IMR-90 (cell line): ENCODE data around the gene SPATA31D3. TPM values are rescaled to one million over a fixed set of nuclear protein-coding genes. Genes with fewer than 3 reads are reported as not detected.

Source experiments
- ATAC-seq: fragments of 200-7000 bp; cut with Tn5 transposase; 2 replicates; pipeline ENCODE4 v1.9.1; 2020; ENCODE audit warnings: low read depth, mild to moderate bottlenecking, moderate library complexity
- BruUV-seq: library from RNA; stranded (reverse); fragments of 400-500 nt; replicated peaks from 2 replicates; lab custom pipeline; 2021; lab: Mats Ljungman, UMichigan
- CTCF ChIA-PET: fragments of 300-600 bp; formaldehyde crosslinking; extraction: SDS; loops from one replicate; lab custom pipeline; 2021; ENCODE audit warnings: antibody characterized with exemption; lab: Yijun Ruan, JAX
- POLR2A ChIA-PET: fragments of 300-600 bp; sonication (Branson Sonifier 250); formaldehyde crosslinking; loops from one replicate; lab custom pipeline; 2022; ENCODE audit warnings: antibody characterized with exemption; ENCODE audit not compliant: unreplicated experiment; lab: Charles Lee
- DNase-seq: peaks from one replicate; pipeline ENCODE4 v3.0.0; 2013
- H2AFZ ChIP-seq: replicated peaks from 2 replicates; pipeline ENCODE3; 2013; ENCODE audit warnings: low read length, mild to moderate bottlenecking; ENCODE audit not compliant: poor library complexity
- H2AK5ac ChIP-seq: 2 replicates; pipeline ENCODE4 v1.6.1; 2013; ENCODE audit warnings: low read depth, low read length, inconsistent platforms
- H2AK9ac ChIP-seq: replicated peaks from 2 replicates; pipeline ENCODE3; 2013; ENCODE audit warnings: mild to moderate bottlenecking, low read depth, low read length, moderate library complexity; ENCODE audit not compliant: poor library complexity
- H2BK120ac ChIP-seq: 2 replicates; pipeline ENCODE4 v1.6.1; 2013; ENCODE audit warnings: low read depth, low read length, inconsistent platforms
- H2BK15ac ChIP-seq: 3 replicates; pipeline ENCODE4 v1.6.1; 2013; ENCODE audit warnings: low read depth, low read length, inconsistent platforms
- H2BK20ac ChIP-seq: 2 replicates; pipeline ENCODE4 v1.6.1; 2013; ENCODE audit warnings: low read depth, mild to moderate bottlenecking, inconsistent platforms, low read length, moderate library complexity
- H2BK5ac ChIP-seq: 2 replicates; pipeline ENCODE4 v1.6.1; 2013; ENCODE audit warnings: mild to moderate bottlenecking, low read depth, low read length, inconsistent platforms; ENCODE audit not compliant: poor library complexity, severe bottlenecking
- H3K14ac ChIP-seq: replicated peaks from 2 replicates; pipeline ENCODE4 v1.6.1; 2013; ENCODE audit warnings: low read depth, low read length, inconsistent platforms
- H3K18ac ChIP-seq: 2 replicates; pipeline ENCODE4 v1.6.1; 2013; ENCODE audit warnings: low read depth, low read length, control low read depth
- H3K23ac ChIP-seq: 2 replicates; pipeline ENCODE4 v1.6.1; 2013; ENCODE audit warnings: low read depth, low read length, inconsistent platforms
- H3K27ac ChIP-seq: 2 replicates; pipeline ENCODE4 v1.5.1; 2013; ENCODE audit warnings: mild to moderate bottlenecking, control low read depth, low read length; ENCODE audit not compliant: insufficient read depth
- H3K27me3 ChIP-seq: 2 replicates; pipeline ENCODE4 v1.6.1; 2013; ENCODE audit warnings: low read length; ENCODE audit not compliant: control insufficient read depth, insufficient read depth
- H3K36me3 ChIP-seq: 2 replicates; pipeline ENCODE4 v1.6.1; 2013; ENCODE audit warnings: low read length, mixed read lengths; ENCODE audit not compliant: control insufficient read depth, insufficient read depth
- H3K4ac ChIP-seq: 2 replicates; pipeline ENCODE4 v1.6.1; 2013; ENCODE audit warnings: low read depth, low read length, inconsistent platforms
- H3K4me1 ChIP-seq: 2 replicates; pipeline ENCODE4 v1.6.1; 2013; ENCODE audit warnings: low read length, mixed read lengths; ENCODE audit not compliant: control insufficient read depth, insufficient read depth
- H3K4me2 ChIP-seq: 2 replicates; pipeline ENCODE4 v1.6.1; 2013; ENCODE audit warnings: low read depth, mild to moderate bottlenecking, control low read depth, low read length, moderate library complexity
- H3K4me3 ChIP-seq: 2 replicates; pipeline ENCODE4 v1.5.1; 2013; ENCODE audit warnings: low read depth, mild to moderate bottlenecking, control low read depth, low read length, moderate library complexity; ENCODE audit not compliant: insufficient read depth
- H3K56ac ChIP-seq: 2 replicates; pipeline ENCODE4 v1.6.1; 2013; ENCODE audit warnings: low read length, inconsistent platforms; ENCODE audit not compliant: insufficient read depth; ENCODE audit errors: extremely low read depth
- H3K79me1 ChIP-seq, 2 experiments: 2 replicates each; pipeline ENCODE4 v1.6.1; 2013; ENCODE audit warnings: low read length in 2 of 2, inconsistent platforms in 1 of 2, low read depth in 1 of 2
- H3K9ac ChIP-seq: 2 replicates; pipeline ENCODE4 v1.6.1; 2013; ENCODE audit warnings: low read depth, low read length, control low read depth
- H3K9me1 ChIP-seq: 2 replicates; pipeline ENCODE4 v1.6.1; 2013; ENCODE audit warnings: low read length, inconsistent platforms; ENCODE audit not compliant: insufficient read depth
- H3K9me3 ChIP-seq: 2 replicates; pipeline ENCODE4 v1.6.1; 2013; ENCODE audit warnings: low read length; ENCODE audit not compliant: control insufficient read depth, insufficient read depth
- H4K20me1 ChIP-seq: 2 replicates; pipeline ENCODE4 v1.6.1; 2013; ENCODE audit warnings: low read length, inconsistent platforms; ENCODE audit not compliant: insufficient read depth
- H4K5ac ChIP-seq: 2 replicates; pipeline ENCODE4 v1.6.1; 2013; ENCODE audit warnings: mild to moderate bottlenecking, low read depth, low read length, control low read depth
- H4K8ac ChIP-seq, 2 experiments: 2 replicates each; pipeline ENCODE4 v1.6.1; 2013; ENCODE audit warnings: low read depth in 2 of 2, low read length in 2 of 2, control low read depth in 1 of 2, inconsistent platforms in 1 of 2
- H4K91ac ChIP-seq: 2 replicates; pipeline ENCODE4 v1.6.1; 2013; ENCODE audit warnings: low read depth, low read length, inconsistent platforms; ENCODE audit not compliant: insufficient read depth
- BHLHE40 ChIP-seq: fragments of 150-350 bp; IDR thresholded peaks from 2 replicates; pipeline ENCODE4 v1.6.1; 2016; ENCODE audit warnings: mild to moderate bottlenecking, low read depth, low read length
- CEBPB ChIP-seq: IDR thresholded peaks from 2 replicates; pipeline ENCODE4 v1.6.1; 2012; ENCODE audit warnings: low read depth, low read length, improper control_type of control experiment
- ELK1 ChIP-seq: fragments of 150-350 bp; IDR thresholded peaks from 2 replicates; pipeline ENCODE4 v1.6.1; 2016; ENCODE audit warnings: low read depth, mild to moderate bottlenecking, low read length, moderate library complexity, borderline replicate concordance
- NFE2L2 ChIP-seq: fragments of 150-350 bp; IDR thresholded peaks from 2 replicates; pipeline ENCODE4 v1.6.1; 2016; ENCODE audit warnings: low read depth, mild to moderate bottlenecking, low read length
- RFX5 ChIP-seq: IDR thresholded peaks from 2 replicates; pipeline ENCODE4 v1.8.0; 2012; ENCODE audit warnings: low read depth, mild to moderate bottlenecking, low read length, moderate library complexity
- SMC3 ChIP-seq: fragments of 150-350 bp; IDR thresholded peaks from 2 replicates; pipeline ENCODE4 v1.6.1; 2016; ENCODE audit warnings: low read depth, mild to moderate bottlenecking, antibody characterized with exemption, low read length, moderate library complexity
- WGBS, 2 experiments: methylation state at CpG; one replicate each; pipeline versions ENCODE4 v1.1.5 to v1.1.7; 2013; ENCODE audit warnings: missing lambda C conversion rate in 2 of 2; ENCODE audit not compliant: insufficient read length in 1 of 2; ENCODE audit errors: extremely low coverage in 2 of 2; 5-methylcytosine and 5-hydroxymethylcytosine counted together
- dilution Hi-C: fragments of 300-500 bp; cut with HindIII; formaldehyde crosslinking; loops from one replicate; pipeline ENCODE4 v1.14.3; 2018; ENCODE audit warnings: low sequenced_read_pairs; ENCODE audit not compliant: unreplicated experiment
- in situ Hi-C: fragments of 300-500 bp; cut with MboI; formaldehyde crosslinking; loops from 3 replicates; pipeline ENCODE4 v1.14.3; 2019; ENCODE audit warnings: low sequenced_read_pairs, inconsistent platforms, mixed read lengths
- intact Hi-C: fragments of 100-400 bp; cut with micrococcal nuclease; formaldehyde crosslinking; loops from 2 replicates; pipeline ENCODE4 v1.10.0; 2022
- polyA plus RNA-seq, 3 experiments: library from polyadenylated mRNA; depleted of rRNA; stranded (reverse); fragments of >200 nt; gene quantifications; 2 replicates each; pipeline ENCODE4 v1.2.3, GENCODE V29; 2012; ENCODE audit warnings: low replicate concordance in 1 of 3
- total RNA-seq: library from RNA; depleted of rRNA; stranded (reverse); fragments of >200 nt; gene quantifications from 2 replicates; pipeline ENCODE4 v1.2.3, GENCODE V29; 2012

SPATA31D3 gene
- total and polyA plus RNA-seq, 2 of the 4 experiments (the other 2 are of a cell fraction): not detected

DNA sequence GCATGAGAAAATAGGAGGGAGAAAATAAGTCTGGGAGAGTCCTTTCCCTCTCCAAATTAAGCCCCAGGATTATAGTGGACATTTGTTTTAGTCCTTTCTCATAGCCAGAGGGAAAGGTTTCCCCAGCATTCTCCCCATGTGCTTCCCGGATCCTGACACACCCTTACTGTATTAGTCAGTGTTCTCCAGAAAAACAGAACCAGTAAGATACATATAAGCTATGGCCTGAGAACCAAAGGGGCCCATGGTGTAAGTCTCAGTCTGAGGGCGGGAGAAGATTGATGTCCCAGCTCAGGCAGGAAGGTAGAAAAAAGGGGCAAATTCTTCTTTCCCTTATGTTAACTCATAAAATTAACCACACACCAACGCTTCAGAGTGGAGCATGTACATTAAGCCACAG lies 40.7 kb upstream of the SPATA31D3 start:
- Histone ChIP-seq H4K5ac (no peak overlapping the region), H3K9me3 (no peaks in the 10 kb centered on the region), H4K91ac (no peak overlapping the region), H2BK120ac (no peak overlapping the region), H3K9me1 (no peaks in the 10 kb centered on the region), H2BK15ac (no peak overlapping the region), H3K4ac (no peak overlapping the region), H3K27ac (no peak overlapping the region), H3K23ac (no peak overlapping the region), H3K4me3 (no peak overlapping the region), H3K56ac (no peak overlapping the region), H3K79me1 (no peaks in the 10 kb centered on the region), H3K4me2 (no peak overlapping the region), H2BK20ac (no peak overlapping the region), H3K9ac (no peak overlapping the region), H3K18ac (no peak overlapping the region), H3K14ac (no peak overlapping the region), H3K27me3 (no peaks in the 10 kb centered on the region; the same call in 1 of the 2 replicates), H2AK5ac (no peak overlapping the region), H4K8ac (no peak overlapping the region), H2BK5ac (no peak overlapping the region), H2AFZ (no peak overlapping the region), H4K20me1 (no peaks in the 10 kb centered on the region), H3K36me3 (no peaks in the 10 kb centered on the region), H3K4me1 (peaks cover 3% of the 10 kb centered on the region), H2AK9ac (no peak overlapping the region)
- dilution Hi-C loops: no loop called here
- intact Hi-C loops: no loop called here
- TF ChIP-seq RFX5: no peak
- no peak for TF ChIP-seq NFE2L2
- no peak for TF ChIP-seq BHLHE40
- TF ChIP-seq CEBPB: no peak
- TF ChIP-seq SMC3: no peak
- TF ChIP-seq ELK1: no peak
- ATAC-seq (no peak), DNase-seq (peak; percentile 46)
- ChIA-PET POLR2A (no interaction called here), CTCF (no interaction called here)
- in situ Hi-C loops: no loop called here
- WGBS, 2 experiments: no CpG with 5 or more reads among the region's 3 CpGs
- no TSS peak for BruUV-seq
